GDM1 (cell line): ENCODE data around the gene SMPDL3B.

ENCODE experiments used
- DNase-seq: peaks from one replicate; lab custom pipeline; 2025; lab: John Stamatoyannopoulos, UW

Gene SMPDL3B, protein sequence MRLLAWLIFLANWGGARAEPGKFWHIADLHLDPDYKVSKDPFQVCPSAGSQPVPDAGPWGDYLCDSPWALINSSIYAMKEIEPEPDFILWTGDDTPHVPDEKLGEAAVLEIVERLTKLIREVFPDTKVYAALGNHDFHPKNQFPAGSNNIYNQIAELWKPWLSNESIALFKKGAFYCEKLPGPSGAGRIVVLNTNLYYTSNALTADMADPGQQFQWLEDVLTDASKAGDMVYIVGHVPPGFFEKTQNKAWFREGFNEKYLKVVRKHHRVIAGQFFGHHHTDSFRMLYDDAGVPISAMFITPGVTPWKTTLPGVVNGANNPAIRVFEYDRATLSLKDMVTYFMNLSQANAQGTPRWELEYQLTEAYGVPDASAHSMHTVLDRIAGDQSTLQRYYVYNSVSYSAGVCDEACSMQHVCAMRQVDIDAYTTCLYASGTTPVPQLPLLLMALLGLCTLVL

DNA sequence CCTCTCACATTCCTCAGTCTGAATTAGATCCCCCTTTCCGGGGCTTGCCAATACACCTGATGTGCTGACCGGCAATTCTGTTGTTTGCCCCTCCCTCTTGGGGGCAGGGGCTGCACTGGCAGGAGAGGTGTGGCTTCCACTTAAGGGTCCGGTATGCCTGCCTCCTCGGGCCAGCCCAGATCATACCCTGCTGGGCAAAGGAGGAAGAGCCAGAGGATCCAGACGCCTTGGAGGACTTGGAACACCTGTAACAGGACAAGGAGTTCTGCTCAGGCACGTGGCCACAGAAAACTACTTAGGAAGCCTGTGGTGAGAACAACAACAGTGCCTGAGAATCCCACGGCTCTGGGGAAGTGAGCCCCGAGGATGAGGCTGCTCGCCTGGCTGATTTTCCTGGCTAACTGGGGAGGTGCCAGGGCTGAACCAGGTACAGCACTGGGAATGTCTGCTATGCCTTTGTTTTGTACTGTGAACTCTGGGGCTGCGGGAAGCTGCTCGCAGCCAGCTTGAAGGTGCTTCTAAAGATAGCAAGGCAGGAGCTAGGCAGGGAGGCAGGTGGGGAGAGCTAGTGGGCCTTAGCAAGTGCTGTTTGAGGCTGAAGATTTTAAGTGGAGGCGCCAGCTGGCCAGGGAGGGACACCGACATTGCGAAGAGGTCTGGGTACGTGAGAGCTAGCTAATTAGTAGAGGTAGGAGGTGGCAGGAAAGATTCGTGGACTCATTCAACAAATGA is at the start of gene SMPDL3B:
Gene SMPDL3B (plus strand): TSS at position 183 of the 732 bp plus-strand sequence. CDS start 184 bp downstream, at position 367.
- peak; percentile 32 for DNase-seq

DNA sequence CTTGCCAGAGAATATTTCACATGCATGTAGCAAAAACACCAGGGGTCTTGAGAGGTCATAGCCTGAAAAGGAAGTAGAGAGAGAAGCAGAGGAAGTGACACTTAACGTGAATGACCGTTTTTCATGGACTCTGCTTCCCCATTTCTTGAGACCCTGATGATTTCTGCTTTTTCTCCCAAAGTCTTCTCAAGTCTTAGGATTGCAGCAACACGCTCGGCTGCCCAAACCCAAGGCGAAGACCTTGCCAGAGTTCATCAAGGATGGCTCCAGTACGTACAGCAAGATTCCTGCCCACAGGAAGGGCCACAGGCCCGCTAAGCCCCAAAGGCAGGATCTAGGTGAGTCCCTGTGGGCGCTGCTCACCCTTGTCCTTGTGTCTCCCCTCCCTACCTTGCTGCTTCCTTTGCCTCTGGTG is 49.7 kb upstream of the SMPDL3B start:
- peak; percentile 72 for DNase-seq

DNA sequence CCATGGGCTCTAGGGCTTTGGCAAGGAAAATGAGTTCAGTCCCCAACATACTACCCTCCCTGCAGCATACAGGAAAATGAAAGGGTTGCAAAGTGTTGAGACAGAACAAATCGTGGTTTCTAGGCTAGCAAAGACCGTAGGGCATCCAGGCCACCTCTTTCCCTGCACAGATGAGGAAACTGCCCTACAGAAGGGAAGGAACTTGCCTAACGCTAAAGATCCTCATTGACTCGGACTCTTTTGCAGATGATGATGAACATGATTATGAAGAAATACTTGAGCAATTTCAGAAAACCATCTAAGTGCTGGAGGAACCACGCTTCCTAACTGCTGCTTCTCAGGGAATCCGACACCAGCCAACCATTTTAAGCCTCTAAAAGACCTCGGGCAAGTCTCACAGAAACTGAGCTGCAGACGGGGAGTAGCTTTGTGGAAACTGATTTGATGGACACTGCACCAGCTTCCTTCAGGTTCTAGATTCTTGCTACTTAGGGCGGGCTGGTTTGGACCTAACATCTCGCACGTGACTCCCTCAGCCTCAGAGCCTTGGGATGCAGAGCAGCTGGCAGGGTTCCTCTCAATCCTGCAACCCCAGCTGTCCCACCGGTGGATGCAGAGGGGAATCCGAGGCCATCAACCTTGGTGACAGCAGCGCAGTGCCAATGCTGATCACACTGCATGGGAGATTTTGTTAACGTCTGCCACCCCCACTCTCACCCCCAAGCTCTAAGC is 49.0 kb upstream of the SMPDL3B start:
- peak; percentile 32 for DNase-seq

DNA sequence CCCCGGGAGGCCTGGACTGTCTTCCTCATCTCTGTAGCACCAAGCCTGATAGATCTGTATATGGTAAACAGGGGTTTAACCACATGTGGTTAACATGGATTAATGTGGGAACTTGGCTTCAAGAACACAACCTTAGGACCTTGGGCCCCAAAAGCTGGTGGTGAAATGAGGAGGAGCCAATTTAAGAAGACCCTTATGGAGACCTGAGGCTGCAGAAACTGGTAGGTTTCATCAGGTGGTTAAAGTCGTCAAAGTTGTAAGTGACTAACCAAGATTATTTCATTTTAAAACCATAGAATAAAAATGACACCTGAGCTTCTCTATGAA is 48.5 kb upstream of the SMPDL3B start:
- no peak for DNase-seq

DNA sequence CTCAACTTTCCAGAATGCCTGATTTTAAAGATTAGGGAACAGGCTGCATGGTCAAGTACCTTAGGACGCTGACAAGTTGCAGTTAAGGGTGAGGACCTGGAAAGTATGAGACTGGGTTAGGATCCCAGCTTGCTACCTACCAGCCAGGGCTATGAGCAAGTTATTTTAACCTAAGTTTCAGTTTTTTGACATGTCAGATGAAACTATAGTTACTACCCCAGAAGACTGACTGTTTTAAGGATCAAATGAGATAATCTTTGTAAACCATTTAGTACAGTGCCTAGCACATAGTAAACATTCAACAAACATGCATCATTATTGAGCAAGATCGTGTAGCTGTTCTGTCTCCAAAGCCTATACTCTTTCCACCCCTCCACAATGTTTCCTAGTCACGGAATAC is 48.1 kb upstream of the SMPDL3B start:
- DNase-seq, result no peak

DNA sequence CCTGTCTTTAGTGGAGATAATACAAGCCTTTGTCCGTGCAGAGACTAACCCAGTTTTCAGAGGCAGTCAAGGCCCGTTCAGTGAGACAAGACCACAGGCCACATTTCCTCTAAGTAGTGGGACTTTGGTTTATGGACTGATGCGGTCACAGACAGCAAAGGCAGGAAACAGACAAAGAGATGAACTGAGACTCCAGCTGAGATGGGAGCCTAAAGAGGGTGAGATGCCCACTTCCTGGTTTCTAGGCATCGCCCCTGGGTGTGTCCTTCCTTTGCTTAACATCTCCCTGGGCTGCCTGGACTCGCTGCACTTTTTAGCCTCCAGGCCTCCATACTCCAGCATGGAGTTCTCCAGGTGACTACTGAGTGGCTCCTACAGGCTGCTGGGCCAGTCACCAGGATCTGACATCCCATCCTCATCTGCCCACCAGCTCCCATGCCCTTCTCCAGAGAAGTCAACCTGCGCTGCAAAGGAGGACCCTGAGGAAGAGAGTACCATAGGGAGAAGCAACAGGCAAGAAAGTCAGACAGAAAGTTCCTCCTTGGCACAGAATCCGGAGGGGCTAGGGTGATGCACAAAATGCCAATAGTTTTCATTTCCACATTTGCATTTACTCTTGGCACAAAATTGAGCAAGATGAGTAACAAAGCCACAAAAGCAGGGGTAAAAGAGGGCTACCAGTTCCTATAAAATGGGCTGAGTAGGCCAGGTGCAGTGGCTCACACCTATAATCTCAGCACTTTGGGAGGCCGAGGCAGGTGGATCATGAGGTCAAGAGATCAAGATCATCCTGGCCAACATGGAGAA is 47.4 kb upstream of the SMPDL3B start:
- DNase-seq, result peak; percentile 73

DNA sequence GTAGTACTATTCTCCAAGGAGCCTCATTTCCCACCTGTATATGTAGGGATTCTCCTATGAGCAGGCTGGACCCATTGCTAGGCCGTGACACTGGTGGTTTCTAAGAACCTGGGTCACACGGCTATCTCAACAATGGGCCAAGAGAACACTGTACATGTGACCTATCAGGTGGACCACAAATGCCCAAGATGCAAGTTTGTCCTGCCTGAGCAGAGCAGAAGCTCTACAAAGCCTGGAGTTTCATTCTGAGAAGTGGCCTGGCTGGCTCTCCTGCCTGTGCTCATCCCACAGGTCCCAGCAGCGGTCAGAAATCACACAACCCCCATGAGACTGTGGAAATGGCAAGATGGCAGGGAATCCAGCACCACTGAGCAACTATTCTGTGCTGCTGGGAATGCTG is 45.3 kb upstream of the SMPDL3B start:
- no peak for DNase-seq

DNA sequence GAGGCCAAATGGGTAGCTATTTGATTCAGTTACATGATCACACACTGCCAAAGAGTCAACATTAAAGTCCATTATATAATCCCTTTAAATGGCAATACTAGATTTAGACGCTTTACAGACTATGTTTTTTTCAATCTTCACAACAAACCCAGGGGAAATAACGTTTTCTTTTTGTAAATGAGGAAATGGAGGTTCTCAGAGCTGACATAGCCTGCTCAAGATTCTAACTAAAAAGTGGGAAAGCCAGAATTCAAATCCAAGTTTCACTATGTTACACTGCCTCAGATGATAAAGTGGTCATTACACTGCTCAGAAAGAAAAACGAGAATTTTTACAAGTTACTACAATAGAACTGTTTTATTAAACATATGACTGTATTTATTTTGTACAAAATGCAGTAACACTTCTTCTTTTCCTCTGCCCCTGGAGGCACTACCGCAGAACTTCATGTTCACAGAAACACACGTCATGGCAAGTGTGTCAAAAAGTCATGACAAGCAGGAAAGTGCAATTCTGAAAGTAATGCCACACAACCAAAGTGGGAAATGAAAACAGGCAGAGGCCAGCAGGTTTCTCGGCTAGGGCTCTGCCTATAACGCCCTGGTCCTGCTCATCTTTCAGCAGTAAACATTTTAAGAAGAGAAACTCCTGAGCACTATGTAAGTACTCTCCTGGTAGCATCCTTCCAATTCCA is 43.5 kb upstream of the SMPDL3B start:
- DNase-seq, result no peak

DNA sequence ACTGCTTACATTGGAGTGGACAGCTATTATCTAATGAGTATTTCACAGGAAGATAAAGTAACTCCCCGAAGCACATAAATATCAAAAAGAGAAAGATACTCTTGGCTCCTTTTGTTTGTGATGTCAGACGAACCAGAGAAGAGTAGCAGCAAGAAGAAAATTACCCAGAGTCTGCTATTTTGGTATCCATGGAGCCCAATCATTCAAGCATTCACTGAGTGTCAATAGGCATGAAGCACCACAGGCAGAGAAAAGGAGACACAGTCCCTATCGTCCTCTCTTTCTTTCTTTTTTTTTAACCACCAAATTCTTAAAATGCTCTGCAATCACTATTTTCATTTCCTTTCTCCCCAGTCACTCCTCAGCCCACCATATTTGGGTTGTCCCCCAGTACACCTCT is 40.3 kb upstream of the SMPDL3B start:
- no peak for DNase-seq

DNA sequence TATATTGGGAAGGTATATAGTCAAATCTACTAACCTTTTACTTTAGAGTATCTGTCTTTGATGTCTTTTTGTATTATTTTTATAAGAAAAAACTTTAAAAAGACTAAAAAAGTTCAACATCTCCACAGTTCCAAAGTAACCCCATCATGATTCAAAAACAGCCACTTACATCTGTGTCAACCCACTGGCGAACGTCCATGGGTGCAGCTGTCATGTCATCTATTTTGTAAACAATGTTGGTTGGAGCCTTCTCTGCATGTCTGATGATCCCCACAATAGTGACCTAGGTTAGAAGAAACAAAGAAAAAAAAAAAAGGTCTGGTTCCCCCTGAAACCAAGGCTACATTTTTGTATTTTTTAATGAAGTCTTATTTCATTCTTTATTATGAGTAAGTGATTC is 28.0 kb upstream of the SMPDL3B start:
- no peak for DNase-seq

DNA sequence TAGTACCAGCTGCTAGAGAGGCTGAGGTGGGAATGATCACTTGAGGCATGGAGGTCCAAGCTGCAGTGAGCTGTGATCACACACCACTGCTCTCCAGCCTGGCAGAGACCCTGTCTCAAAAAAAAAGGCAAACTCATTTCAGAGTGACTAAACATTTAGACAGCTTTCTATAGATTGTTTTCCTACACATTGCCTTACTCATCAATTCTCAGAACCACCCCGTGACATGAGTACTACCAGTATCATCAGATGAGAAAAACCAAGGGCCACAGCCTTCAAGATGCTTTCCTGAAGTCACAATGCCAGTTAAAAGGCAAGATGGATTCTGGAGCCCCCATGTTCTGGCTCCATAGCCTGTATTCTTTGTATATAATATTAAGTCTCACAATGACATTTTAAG is 22.4 kb upstream of the SMPDL3B start:
- DNase-seq, result no peak

DNA sequence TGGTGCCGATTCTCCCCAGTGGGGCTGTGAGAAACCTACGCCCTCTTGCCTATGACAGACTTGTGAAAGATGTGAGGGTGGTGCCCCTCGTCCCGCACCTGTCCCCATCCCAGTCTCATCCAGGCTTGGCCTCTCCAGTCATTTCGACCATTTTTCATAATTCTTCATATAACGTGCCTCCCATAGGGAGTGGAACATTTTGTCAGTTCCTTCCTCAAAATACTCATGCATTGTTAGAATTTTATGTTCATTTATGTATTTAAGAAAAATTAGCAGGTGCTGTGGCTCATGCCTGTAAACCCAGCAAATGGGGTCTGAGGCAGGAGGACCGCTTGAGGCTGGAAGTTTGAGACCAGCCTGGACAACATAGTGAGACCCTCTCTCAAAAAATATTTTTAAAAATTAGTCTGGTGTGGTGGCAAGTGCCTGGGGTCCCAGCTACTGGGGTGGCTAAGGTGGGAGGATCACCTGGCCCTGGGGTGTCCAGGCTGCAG is 19.7 kb upstream of the SMPDL3B start:
- no peak for DNase-seq

DNA sequence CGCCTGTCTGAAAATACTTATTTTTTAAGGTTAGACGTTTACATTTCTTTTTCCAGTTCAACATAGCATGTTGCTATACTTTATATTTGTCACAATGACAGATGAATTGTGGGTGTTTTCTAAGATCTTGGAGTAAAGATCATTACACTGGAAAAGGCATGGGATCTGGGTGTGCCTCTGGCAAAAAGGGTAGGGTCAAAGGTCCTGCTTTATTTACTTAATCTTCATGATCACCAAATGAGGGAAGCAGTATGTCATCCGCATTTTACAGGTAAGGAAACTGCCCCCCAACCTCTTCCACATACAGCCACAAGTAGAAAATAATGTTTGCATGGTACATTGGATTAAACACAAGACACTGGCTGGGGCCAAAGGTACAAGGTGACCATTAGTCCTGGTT is 12.5 kb upstream of the SMPDL3B start:
- no peak for DNase-seq

DNA sequence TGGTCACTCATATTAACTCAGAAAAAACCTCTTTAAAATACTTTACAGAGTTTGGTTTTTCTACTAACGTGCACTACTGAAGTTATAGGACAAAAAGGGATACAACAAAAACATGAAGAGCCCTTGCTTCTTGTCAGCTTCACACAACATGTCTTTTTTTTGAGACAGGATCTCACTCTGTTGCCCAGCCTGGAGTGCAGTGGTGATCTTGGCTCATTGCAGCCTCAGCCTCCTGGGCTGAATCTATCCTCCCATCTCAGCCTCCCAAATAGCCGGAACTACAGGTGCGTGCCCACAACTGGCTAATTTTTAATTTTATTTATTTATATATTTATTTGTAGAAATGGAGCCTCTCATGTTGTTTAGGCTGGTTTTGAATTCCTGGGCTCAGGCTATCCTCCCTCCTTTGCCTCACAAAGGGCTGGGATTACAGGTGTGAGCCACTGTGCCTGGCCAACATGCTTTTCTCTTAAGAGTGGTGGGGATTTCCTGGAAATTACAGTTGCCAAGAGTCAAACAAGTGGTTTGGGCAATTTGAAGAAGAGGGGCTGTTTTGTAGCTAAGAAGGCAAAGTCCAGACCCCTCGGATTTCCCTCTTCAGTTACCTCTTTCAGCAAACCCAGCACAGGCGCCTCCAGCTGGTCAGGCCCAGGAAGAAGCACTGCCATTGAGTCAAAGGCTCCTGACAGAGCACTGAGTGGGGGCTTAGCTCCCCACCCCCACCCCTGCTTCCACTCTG is 6.4 kb upstream of the SMPDL3B start:
- DNase-seq, result no peak

DNA sequence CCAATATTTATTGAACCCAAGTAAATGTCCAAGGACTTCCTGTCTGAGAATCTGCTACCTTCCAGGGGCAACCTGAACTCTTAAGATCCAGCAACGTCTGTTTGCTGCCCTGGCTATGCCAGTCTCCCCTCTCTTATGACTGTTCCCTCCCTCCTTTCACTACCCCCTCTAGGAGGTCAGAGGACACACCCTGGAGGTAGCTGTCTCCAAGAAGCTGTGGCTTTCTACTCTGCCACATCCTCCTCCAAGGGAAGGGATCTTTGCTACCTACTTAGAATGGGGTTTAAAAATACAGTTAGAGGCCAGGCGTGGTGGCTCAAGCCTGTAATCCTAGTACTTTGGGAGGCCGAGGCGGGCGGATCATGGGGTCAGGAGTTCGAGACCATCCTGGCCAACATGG is 3.6 kb upstream of the SMPDL3B start:
- no peak for DNase-seq

DNA sequence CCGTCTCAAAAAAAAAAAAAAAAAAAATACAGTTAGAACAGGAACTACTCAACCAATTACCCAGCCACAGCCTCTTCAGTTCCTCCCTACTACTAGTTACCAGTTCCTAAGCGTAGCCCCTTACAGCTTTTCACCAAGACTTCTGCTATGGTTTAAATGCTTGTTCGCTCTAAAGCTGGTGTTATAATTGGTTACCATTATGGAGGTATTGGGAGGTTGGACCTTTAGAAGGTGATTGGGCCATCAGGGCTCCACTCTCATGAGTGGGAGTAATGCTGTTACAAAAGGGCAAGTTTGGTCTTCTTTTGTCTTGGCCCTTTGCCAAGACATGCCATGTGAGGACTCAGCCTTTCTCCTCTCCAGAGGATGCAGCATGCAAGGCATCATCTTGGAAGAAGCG is 3.0 kb upstream of the SMPDL3B start:
- peak; percentile 53 for DNase-seq

DNA sequence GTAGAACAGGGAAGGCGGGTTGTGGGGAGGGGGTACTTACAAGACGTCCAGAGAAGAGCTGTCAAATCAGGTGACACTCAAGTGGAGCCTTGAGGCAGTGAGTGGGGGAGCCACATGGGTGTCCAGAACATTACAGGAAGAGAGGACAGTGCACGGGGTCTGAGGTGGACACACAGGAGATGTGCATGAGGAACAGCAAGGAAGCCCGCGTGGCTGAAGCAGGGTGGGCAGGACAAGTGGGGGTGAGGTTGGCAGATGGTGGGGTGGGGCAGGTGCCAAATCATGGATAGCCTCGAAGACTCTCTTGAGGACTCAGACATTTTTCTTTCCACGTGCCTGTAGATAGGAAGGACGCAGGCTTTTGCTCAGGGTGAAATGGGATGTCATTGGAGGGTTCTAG is 921 bp downstream of the SMPDL3B start:
- DNase-seq, result no peak

DNA sequence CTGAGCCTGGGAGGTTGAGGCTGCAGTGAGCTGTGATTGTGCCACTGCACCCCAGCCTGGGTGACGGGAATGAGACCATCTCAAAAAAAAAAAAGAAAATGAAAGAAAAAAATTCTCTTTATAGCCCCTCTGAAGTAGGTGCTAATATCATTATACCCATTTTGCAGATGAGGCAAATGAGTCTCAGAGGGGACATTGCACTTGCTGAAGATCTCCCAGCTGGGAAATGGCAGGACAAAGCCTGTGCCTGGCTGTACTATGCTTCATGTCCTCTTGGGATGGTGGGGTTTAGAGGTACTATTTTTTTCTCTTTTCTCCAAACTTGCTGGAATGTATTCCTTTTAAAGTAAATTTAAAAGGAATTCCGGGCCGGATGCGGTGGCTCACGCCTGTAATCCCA is 1.6 kb downstream of the SMPDL3B start:
- no peak for DNase-seq

DNA sequence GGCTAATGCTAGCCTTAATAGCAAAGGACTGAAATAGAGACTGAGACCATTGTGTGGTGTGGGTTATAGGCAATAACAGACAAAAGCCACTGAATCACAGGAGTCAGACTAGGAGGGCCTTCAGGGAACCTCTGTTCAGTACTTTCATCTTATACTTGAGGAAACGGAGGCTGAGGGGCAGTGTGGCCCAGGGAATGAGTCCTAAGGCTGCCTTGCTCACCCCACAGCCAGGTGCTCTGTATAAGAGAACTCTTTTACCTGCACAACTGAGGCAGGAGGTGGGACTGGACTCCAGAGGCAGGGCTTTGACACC is 2.7 kb downstream of the SMPDL3B start:
- DNase-seq, result no peak

DNA sequence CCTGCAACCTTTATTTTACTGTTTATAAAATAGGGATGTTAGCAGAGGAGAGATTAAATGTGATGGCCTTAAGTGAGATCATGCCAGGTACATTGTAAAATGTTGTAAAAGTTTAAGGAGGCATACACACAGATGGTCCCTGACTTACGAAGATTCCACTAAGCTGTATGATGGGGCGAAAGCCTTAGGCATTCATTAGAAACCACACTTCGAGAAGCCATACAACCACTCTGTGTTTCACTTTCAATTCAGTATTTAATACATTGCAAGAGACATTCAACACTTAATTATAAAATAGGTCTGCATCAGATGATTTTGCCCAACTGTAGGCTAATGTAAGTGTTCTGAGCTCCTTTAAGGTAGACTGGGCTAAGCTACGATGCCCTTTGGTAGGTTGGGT is 3.7 kb downstream of the SMPDL3B start:
- no peak for DNase-seq

DNA sequence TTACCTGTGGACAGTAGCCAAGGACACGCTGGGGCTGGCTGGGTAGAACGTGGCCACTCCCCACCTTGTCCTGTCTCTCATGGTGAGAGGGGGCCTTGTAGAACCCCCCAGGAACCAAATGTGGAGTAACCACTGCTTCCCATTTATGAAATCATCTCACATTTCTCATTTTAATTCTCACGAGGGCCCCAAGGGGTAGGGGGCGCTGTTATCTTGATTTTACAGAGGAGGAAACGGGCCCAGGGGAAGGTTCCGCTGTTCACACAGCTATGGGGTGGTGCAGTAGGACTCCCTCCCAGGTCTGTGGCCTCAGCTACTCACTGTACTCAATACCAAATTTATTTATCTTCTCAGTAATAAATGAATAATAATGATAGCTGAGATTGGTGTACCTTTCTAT is 5.5 kb downstream of the SMPDL3B start:
- peak; percentile 44 for DNase-seq
